ENCODE measurements around the gene SPHK2.

Gene SPHK2

GRCh38 chr19:48625891-48626327, 6.6 kb downstream of the SPHK2 start:
- no peak overlapping the region for H3K27ac ChIP-seq (ENCODE audit: low read depth, low read length)
- H3F3A ChIP-seq (ENCODE audit: control insufficient read depth, insufficient read depth): peaks cover 4% of the 10 kb centered on the region
- peaks cover 26% of the 10 kb centered on the region for H3K36me3 ChIP-seq (ENCODE audit: control insufficient read depth, low read length)
- no peaks in the 10 kb centered on the region for H3K9me3 ChIP-seq (ENCODE audit: control insufficient read depth, insufficient read depth, low read length)
- H3K4me2 ChIP-seq (ENCODE audit: low read length): no peak overlapping the region
- TF ChIP-seq EZH2phosphoT487 (IDR thresholded peaks at IDR 0.05; ENCODE audit: borderline replicate concordance, low read length) (no peak), CTCF (IDR thresholded peaks at IDR 0.05; ENCODE audit: low read depth, low read length, poor library complexity, severe bottlenecking) (no peak)
- peaks cover 22% of the 10 kb centered on the region for H3K79me2 ChIP-seq (ENCODE audit: control insufficient read depth, low read length)
- H3K4me3 ChIP-seq (ENCODE audit: low read length): no peak overlapping the region
- no peaks in the 10 kb centered on the region for H3K27me3 ChIP-seq (ENCODE audit: control insufficient read depth, low read length)
- H4K20me1 ChIP-seq (ENCODE audit: control insufficient read depth, insufficient read depth, low read depth, low read length): no peaks in the 10 kb centered on the region
- H3K4me1 ChIP-seq (ENCODE audit: control insufficient read depth, low read length): peaks cover 18% of the 10 kb centered on the region
- H3K9me2 ChIP-seq (replicated peaks; ENCODE audit: control insufficient read depth, low read length): no peaks in the 10 kb centered on the region

GRCh38 chr19:48627201-48627864, 8.0 kb downstream of the SPHK2 start:
- peaks cover 16% of the 10 kb centered on the region for H3K4me1 ChIP-seq (ENCODE audit: control insufficient read depth, low read length)
- no peaks in the 10 kb centered on the region for H3K9me2 ChIP-seq (replicated peaks; ENCODE audit: control insufficient read depth, low read length)
- H3K79me2 ChIP-seq (ENCODE audit: control insufficient read depth, low read length): peaks cover 20% of the 10 kb centered on the region
- H4K20me1 ChIP-seq (ENCODE audit: control insufficient read depth, insufficient read depth, low read depth, low read length): no peaks in the 10 kb centered on the region
- H3K27ac ChIP-seq (ENCODE audit: low read depth, low read length): no peak overlapping the region
- no peak overlapping the region for H3K4me3 ChIP-seq (ENCODE audit: low read length)
- H3K36me3 ChIP-seq (ENCODE audit: control insufficient read depth, low read length): peaks cover 32% of the 10 kb centered on the region
- H3K4me2 ChIP-seq (ENCODE audit: low read length): no peak overlapping the region
- no peaks in the 10 kb centered on the region for H3K27me3 ChIP-seq (ENCODE audit: control insufficient read depth, low read length)
- TF ChIP-seq CTCF (IDR thresholded peaks at IDR 0.05; ENCODE audit: low read depth, low read length, poor library complexity, severe bottlenecking) (no peak), EZH2phosphoT487 (IDR thresholded peaks at IDR 0.05; ENCODE audit: borderline replicate concordance, low read length) (no peak)
- peaks cover 2% of the 10 kb centered on the region for H3F3A ChIP-seq (ENCODE audit: control insufficient read depth, insufficient read depth)
- H3K9me3 ChIP-seq (ENCODE audit: control insufficient read depth, insufficient read depth, low read length): no peaks in the 10 kb centered on the region

GRCh38 chr19:48627865-48628314, 8.6 kb downstream of the SPHK2 start:
- H3K4me1 ChIP-seq (ENCODE audit: control insufficient read depth, low read length): peaks cover 18% of the 10 kb centered on the region
- H3F3A ChIP-seq (ENCODE audit: control insufficient read depth, insufficient read depth): peaks cover 4% of the 10 kb centered on the region; the same call in 1 of the 2 replicates
- no peak overlapping the region for H3K4me3 ChIP-seq (ENCODE audit: low read length)
- no peaks in the 10 kb centered on the region for H4K20me1 ChIP-seq (ENCODE audit: control insufficient read depth, insufficient read depth, low read depth, low read length)
- H3K9me3 ChIP-seq (ENCODE audit: control insufficient read depth, insufficient read depth, low read length): no peaks in the 10 kb centered on the region
- no peak overlapping the region for H3K4me2 ChIP-seq (ENCODE audit: low read length)
- no peaks in the 10 kb centered on the region for H3K9me2 ChIP-seq (replicated peaks; ENCODE audit: control insufficient read depth, low read length)
- H3K36me3 ChIP-seq (ENCODE audit: control insufficient read depth, low read length): peaks cover 36% of the 10 kb centered on the region
- peaks cover 20% of the 10 kb centered on the region for H3K79me2 ChIP-seq (ENCODE audit: control insufficient read depth, low read length)
- H3K27me3 ChIP-seq (ENCODE audit: control insufficient read depth, low read length): no peaks in the 10 kb centered on the region
- TF ChIP-seq EZH2phosphoT487 (IDR thresholded peaks at IDR 0.05; ENCODE audit: borderline replicate concordance, low read length) (no peak), CTCF (IDR thresholded peaks at IDR 0.05; ENCODE audit: low read depth, low read length, poor library complexity, severe bottlenecking) (no peak)
- H3K27ac ChIP-seq (ENCODE audit: low read depth, low read length): no peak overlapping the region

All from DOHH2 (cell line).